C4-2B (cell line): ENCODE data around the gene TXNRD1.
"Not testable (repeated sequence)": the region's sequence is repeated elsewhere in the genome, so short reads cannot be mapped to it uniquely, and the experiment has no call there.

Experiments
- H3K27ac ChIP-seq: fragments of 450-650 bp; 2 replicates; pipeline ENCODE4 v1.5.1; 2017
- ZFX ChIP-seq: fragments of 450-650 bp; IDR thresholded peaks from 2 replicates; pipeline ENCODE4 v1.6.1; 2017
- TF ChIP-seq, protein P1 (sequence below): fragments of 450-650 bp; conservative IDR thresholded peaks from 2 replicates; pipeline ENCODE4 v1.5.1; 2017; ENCODE audit warnings: mild to moderate bottlenecking

Gene TXNRD1

DNA sequence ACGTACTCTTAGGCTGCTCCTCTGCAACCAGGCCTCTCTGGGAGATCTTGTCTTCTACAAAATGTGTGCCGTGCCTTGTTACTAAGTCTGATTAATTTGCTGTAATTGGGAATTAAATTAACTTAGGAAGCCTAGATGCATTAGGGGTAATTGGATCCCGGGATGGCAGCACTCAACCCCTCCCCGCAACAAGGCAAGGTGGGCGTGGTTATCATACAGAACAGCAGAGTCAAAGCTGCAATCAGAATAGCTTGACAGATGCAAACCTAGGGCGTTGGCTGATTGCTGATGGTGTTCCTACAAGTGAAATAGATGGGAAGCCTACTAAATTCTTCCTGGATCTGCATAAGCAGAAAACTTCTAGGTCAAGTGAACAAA is 43.0 kb upstream of the TXNRD1 start:
- TF ChIP-seq, protein P1, sequence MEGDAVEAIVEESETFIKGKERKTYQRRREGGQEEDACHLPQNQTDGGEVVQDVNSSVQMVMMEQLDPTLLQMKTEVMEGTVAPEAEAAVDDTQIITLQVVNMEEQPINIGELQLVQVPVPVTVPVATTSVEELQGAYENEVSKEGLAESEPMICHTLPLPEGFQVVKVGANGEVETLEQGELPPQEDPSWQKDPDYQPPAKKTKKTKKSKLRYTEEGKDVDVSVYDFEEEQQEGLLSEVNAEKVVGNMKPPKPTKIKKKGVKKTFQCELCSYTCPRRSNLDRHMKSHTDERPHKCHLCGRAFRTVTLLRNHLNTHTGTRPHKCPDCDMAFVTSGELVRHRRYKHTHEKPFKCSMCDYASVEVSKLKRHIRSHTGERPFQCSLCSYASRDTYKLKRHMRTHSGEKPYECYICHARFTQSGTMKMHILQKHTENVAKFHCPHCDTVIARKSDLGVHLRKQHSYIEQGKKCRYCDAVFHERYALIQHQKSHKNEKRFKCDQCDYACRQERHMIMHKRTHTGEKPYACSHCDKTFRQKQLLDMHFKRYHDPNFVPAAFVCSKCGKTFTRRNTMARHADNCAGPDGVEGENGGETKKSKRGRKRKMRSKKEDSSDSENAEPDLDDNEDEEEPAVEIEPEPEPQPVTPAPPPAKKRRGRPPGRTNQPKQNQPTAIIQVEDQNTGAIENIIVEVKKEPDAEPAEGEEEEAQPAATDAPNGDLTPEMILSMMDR: no peak
- TF ChIP-seq ZFX: no peak
- no peak overlapping the region for H3K27ac ChIP-seq

DNA sequence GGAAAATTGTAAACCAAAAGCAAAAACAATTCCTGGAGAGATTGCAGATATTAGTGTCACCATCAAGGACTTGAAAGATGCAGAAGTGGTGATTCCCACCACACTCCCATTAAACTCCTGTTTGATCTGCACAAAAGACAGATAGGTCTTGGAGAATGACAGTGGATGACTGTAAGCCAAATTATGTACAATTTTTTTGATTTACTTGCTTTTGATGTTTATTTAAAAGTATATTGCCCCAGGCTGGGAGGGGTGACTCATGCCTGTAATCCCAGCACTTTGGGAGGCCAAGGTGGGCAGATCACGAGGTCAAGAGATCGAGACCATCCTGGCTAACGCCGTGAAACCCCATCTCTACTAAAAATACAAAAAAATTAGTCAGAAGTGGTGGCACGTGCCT is 41.8 kb upstream of the TXNRD1 start:
- H3K27ac ChIP-seq: not testable (repeated sequence)

GRCh38 chr12:104175726-104176247 is 39.8 kb upstream of the TXNRD1 start:
- H3K27ac ChIP-seq: no peak overlapping the region
- TF ChIP-seq, protein P1: no peak
- TF ChIP-seq ZFX: no peak

- TF ChIP-seq, protein P1: no peak
- TF ChIP-seq ZFX: no peak
- no peak overlapping the region for H3K27ac ChIP-seq
Observed at GRCh38 chr12:104177336-104177662, 38.3 kb upstream of the TXNRD1 start.

- TF ChIP-seq ZFX: no peak
- TF ChIP-seq, protein P1: peak; percentile 19
- no peak overlapping the region for H3K27ac ChIP-seq
Observed at GRCh38 chr12:104177663-104178501, 37.7 kb upstream of the TXNRD1 start.

DNA sequence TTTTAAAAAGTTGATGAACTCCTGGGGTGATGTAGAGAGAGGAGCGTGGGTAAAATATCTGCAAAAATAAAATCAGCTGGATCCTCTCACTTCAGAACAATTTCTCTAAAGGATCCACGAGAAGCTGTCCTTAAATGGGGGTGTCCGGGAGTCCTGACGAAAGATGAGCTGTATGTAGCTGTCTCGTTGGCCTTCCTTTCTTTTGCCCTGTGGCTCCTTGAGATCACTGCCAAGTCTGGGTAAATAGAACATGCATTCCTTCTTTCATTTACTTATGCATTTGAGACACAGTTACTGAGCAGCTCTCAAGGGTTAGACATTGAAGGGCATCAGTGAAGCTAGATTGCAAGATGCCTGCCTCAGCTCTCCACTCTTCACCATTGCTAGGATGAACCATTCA is 35.2 kb upstream of the TXNRD1 start:
- TF ChIP-seq, protein P1: no peak
- TF ChIP-seq ZFX: no peak
- no peak overlapping the region for H3K27ac ChIP-seq

GRCh38 chr12:104181313-104181712 is 34.3 kb upstream of the TXNRD1 start:
- no peak for TF ChIP-seq ZFX
- TF ChIP-seq, protein P1: no peak
- no peak overlapping the region for H3K27ac ChIP-seq

DNA sequence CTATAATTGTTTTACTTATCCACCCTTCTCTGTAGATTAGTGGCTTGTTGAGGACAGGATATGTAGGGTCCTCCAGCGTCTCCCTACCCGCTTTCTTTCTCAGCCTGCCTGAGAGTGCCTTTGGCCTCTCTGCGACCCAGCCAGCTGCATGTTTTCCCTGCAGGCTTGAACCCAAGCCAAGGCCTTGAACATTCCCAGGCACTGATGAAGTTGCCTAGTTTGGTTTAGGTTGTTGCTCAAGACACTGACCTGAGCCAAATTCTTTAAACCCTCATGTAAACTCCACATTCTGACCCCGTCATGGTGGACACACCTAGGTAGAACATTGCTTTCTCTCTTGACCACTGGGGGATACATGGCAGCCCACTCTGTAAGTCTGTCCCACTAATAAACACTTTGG is 33.4 kb upstream of the TXNRD1 start:
- TF ChIP-seq, protein P1: no peak
- TF ChIP-seq ZFX: no peak
- no peak overlapping the region for H3K27ac ChIP-seq
